CD14-positive monocyte (primary cell): ENCODE data around the gene HSPA8. TPM values are rescaled to one million over a fixed set of nuclear protein-coding genes. Genes with fewer than 3 reads are reported as not detected.
A peak's percentile ranks its signal among the peaks of the same experiment; 100 is the strongest.

Source experiments
- DNase-seq, 3 donors: peaks; one replicate each; pipeline ENCODE4 v3.0.0-alpha.2; 2011 to 2022
- H2AFZ ChIP-seq: 2 replicates; pipeline ENCODE4 v1.6.0; 2012; ENCODE audit warnings: mild to moderate bottlenecking, low read depth, low read length, inconsistent platforms; ENCODE audit not compliant: insufficient read depth, poor library complexity, severe bottlenecking
- H3K27ac ChIP-seq, 2 donors: 1 replicate in 1 of 2; 2 replicates in 1 of 2; pipeline ENCODE4 v1.5.1; 2012 to 2013; ENCODE audit warnings: low read length in 2 of 2, control low read depth in 1 of 2, inconsistent platforms in 1 of 2, low read depth in 1 of 2, mild to moderate bottlenecking in 1 of 2
- H3K27me3 ChIP-seq, 2 donors: one replicate each; pipeline versions ENCODE4 v1.6.0 to v1.6.1; 2011 to 2013; ENCODE audit warnings: low read length in 2 of 2; ENCODE audit not compliant: control insufficient read depth in 2 of 2, insufficient read depth in 2 of 2
- H3K36me3 ChIP-seq, 2 donors: replicated peaks in 1 of 2; 1 replicate in 1 of 2; 2 replicates in 1 of 2; pipeline versions ENCODE4 v1.5.1 to v1.6.1; 2012 to 2013; ENCODE audit warnings: low read length in 2 of 2, control low read depth in 1 of 2, inconsistent platforms in 1 of 2, mild to moderate bottlenecking in 1 of 2; ENCODE audit not compliant: insufficient read depth in 2 of 2, control insufficient read depth in 1 of 2
- H3K4me1 ChIP-seq, 2 donors: 1 replicate in 1 of 2; 2 replicates in 1 of 2; pipeline versions ENCODE4 v1.5.1 to v1.6.1; 2012 to 2013; ENCODE audit warnings: low read length in 2 of 2, control low read depth in 1 of 2, inconsistent platforms in 1 of 2, mild to moderate bottlenecking in 1 of 2, moderate library complexity in 1 of 2; ENCODE audit not compliant: insufficient read depth in 2 of 2, control insufficient read depth in 1 of 2
- H3K4me2 ChIP-seq: replicated peaks from 2 replicates; pipeline ENCODE3; 2012; ENCODE audit warnings: low read length, moderate library complexity, mild to moderate bottlenecking; ENCODE audit not compliant: poor library complexity, severe bottlenecking; ENCODE audit errors: extremely low read depth
- H3K4me3 ChIP-seq, 3 experiments: fragments of 200-600 bp in 1 of 3; sonication (generic) in 1 of 3; replicated peaks in 1 of 3; 1 replicate in 2 of 3; 2 replicates in 1 of 3; pipeline ENCODE4 v1.5.1; 2011 to 2013; ENCODE audit warnings: low read length in 3 of 3, mild to moderate bottlenecking in 3 of 3, control low read depth in 2 of 3, low read depth in 2 of 3, inconsistent platforms in 1 of 3, moderate library complexity in 1 of 3
- H3K79me2 ChIP-seq: 2 replicates; pipeline ENCODE4 v1.6.0; 2012; ENCODE audit warnings: mild to moderate bottlenecking, control low read depth, inconsistent platforms, low read length, moderate library complexity; ENCODE audit not compliant: insufficient read depth
- H3K9ac ChIP-seq: 2 replicates; pipeline ENCODE4 v1.6.0; 2017; ENCODE audit warnings: low read length, mild to moderate bottlenecking; ENCODE audit not compliant: insufficient read depth, poor library complexity, severe bottlenecking
- H3K9me3 ChIP-seq, 2 donors: replicated peaks in 1 of 2; 1 replicate in 1 of 2; 2 replicates in 1 of 2; pipeline versions ENCODE4 v1.5.1 to v1.6.1; 2012 to 2013; ENCODE audit warnings: low read length in 2 of 2, control low read depth in 1 of 2; ENCODE audit not compliant: control insufficient read depth in 1 of 2, insufficient read depth in 1 of 2
- H4K20me1 ChIP-seq: 2 replicates; pipeline ENCODE4 v1.6.0; 2012; ENCODE audit warnings: mild to moderate bottlenecking, low read length, control low read depth, moderate library complexity; ENCODE audit not compliant: insufficient read depth
- H3K27ac Mint-ChIP-seq, 7 donors: one replicate each; pipeline ENCODE4 v1.8.0; 2020; ENCODE audit warnings: mild to moderate bottlenecking in 7 of 7, mixed read lengths in 7 of 7, moderate library complexity in 6 of 7, inconsistent platforms in 2 of 7
- H3K27me3 Mint-ChIP-seq, 3 donors: one replicate each; pipeline ENCODE4 v1.8.0; 2021 to 2022; ENCODE audit warnings: low read depth in 3 of 3, mild to moderate bottlenecking in 3 of 3, mixed read lengths in 3 of 3, moderate library complexity in 3 of 3, inconsistent platforms in 1 of 3
- H3K36me3 Mint-ChIP-seq, 2 donors: one replicate each; pipeline ENCODE4 v1.8.0; 2020; ENCODE audit warnings: mixed read lengths in 2 of 2, inconsistent platforms in 1 of 2, mild to moderate bottlenecking in 1 of 2
- H3K4me1 Mint-ChIP-seq: one replicate; pipeline ENCODE4 v1.8.0; 2020; ENCODE audit warnings: mild to moderate bottlenecking, mixed read lengths
- H3K4me3 Mint-ChIP-seq, 2 donors: one replicate each; pipeline ENCODE4 v1.8.0; 2020; ENCODE audit warnings: mild to moderate bottlenecking in 2 of 2, mixed read lengths in 2 of 2, moderate library complexity in 1 of 2
- H3K9me3 Mint-ChIP-seq, 7 donors: one replicate each; pipeline ENCODE4 v1.8.0; 2020 to 2022; ENCODE audit warnings: mixed read lengths in 7 of 7, mild to moderate bottlenecking in 6 of 7, moderate library complexity in 6 of 7, inconsistent platforms in 2 of 7
- WGBS: methylation state at CpG from one replicate; pipeline ENCODE4 v1.1.5; 2013; ENCODE audit warnings: missing lambda C conversion rate; ENCODE audit not compliant: insufficient coverage; 5-methylcytosine and 5-hydroxymethylcytosine counted together
- intact Hi-C, 2 donors: fragments of 100-400 bp; cut with micrococcal nuclease; formaldehyde crosslinking; loops; one replicate each; pipeline versions ENCODE4 v1.15.0 to v1.15.1; 2023
- polyA plus RNA-seq, 3 donors: library from polyadenylated mRNA; depleted of rRNA in 1 of 3; unstranded in 2 of 3; stranded (reverse) in 1 of 3; fragments of 300-500 nt in 2 of 3; fragments of >200 nt in 1 of 3; fragmentation: Illumina TruSeq in 2 of 3; gene quantifications; 1 replicate in 2 of 3; 2 replicates in 1 of 3; pipeline ENCODE4 v1.2.3, GENCODE V29; 2012 to 2021
- TF ChIP-seq, protein P1 (sequence below): fragments of 200-600 bp; IDR thresholded peaks from one replicate; pipeline ENCODE4 v1.8.0; 2022; ENCODE audit warnings: antibody characterized with exemption, mild to moderate bottlenecking

The HSPA8 gene
- polyA plus RNA-seq, 3 donors, result 399 to 531 (median 511) TPM

- Mint-ChIP-seq H3K27ac (no peak overlapping the region), H3K4me3 (no peak overlapping the region), H3K9me3 (peaks cover 0 to 1% (median 0%) of the 10 kb centered on the region in 7 donors), H3K4me1 (peaks cover 1% of the 10 kb centered on the region), H3K27me3 (peaks cover 4 to 9% (median 5%) of the 10 kb centered on the region in 3 donors), H3K36me3 (no peaks in the 10 kb centered on the region)
- H3K36me3 ChIP-seq, result no peaks in the 10 kb centered on the region
- H3K27ac ChIP-seq, result no peak overlapping the region
- H2AFZ ChIP-seq, result no peak overlapping the region
- no peaks in the 10 kb centered on the region for H3K4me1 ChIP-seq
- WGBS, result 67% methylated on average over 7 of the region's 8 CpGs
- TF ChIP-seq, protein P1, sequence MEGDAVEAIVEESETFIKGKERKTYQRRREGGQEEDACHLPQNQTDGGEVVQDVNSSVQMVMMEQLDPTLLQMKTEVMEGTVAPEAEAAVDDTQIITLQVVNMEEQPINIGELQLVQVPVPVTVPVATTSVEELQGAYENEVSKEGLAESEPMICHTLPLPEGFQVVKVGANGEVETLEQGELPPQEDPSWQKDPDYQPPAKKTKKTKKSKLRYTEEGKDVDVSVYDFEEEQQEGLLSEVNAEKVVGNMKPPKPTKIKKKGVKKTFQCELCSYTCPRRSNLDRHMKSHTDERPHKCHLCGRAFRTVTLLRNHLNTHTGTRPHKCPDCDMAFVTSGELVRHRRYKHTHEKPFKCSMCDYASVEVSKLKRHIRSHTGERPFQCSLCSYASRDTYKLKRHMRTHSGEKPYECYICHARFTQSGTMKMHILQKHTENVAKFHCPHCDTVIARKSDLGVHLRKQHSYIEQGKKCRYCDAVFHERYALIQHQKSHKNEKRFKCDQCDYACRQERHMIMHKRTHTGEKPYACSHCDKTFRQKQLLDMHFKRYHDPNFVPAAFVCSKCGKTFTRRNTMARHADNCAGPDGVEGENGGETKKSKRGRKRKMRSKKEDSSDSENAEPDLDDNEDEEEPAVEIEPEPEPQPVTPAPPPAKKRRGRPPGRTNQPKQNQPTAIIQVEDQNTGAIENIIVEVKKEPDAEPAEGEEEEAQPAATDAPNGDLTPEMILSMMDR, result no peak
- DNase-seq, result no peak
- intact Hi-C loops, result loop anchor here in 1 of 2 donors (2.0 kb wide), 1 partner anchor 138 kb away; no protein-coding TSS in a partner anchor
- H3K9me3 ChIP-seq, result no peaks in the 10 kb centered on the region
- no peaks in the 10 kb centered on the region for H3K79me2 ChIP-seq
- H3K27me3 ChIP-seq, result no peaks in the 10 kb centered on the region
- H3K4me2 ChIP-seq, result no peak overlapping the region
- H4K20me1 ChIP-seq, result no peaks in the 10 kb centered on the region
- H3K4me3 ChIP-seq, result no peak overlapping the region
- H3K9ac ChIP-seq, result no peak overlapping the region
Measured at GRCh38 chr11:123110397-123110796, 48.5 kb upstream of the HSPA8 start.

DNA sequence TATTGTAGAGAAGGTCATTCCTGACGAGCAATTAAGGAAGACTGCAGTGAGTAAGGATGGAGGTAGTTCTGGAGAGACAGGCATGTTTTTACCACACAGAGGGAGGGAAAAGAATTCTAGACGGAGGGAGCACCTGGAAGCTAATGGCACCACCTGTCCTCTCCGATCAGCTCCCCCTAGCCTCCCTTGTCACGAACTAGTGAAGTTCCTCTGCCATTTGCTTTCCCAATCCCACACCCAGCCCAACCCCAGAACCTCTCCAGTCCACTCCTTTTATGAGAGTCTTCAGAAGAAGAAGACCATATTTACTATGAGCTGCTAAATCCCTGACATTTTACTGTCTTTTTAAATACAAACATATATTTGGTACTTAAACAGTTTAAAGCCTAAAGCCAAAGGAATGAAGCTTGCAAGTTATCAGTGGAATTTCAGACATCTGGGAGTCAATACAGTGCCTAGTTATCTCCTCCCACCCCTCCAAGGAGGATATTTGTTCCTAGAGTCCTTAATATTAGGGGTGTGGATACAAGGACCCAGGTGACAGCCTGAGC, 46.1 kb upstream of the HSPA8 start:
- Histone ChIP-seq H3K4me2 (no peak overlapping the region), H2AFZ (no peak overlapping the region), H4K20me1 (no peaks in the 10 kb centered on the region), H3K27me3 (no peaks in the 10 kb centered on the region), H3K9me3 (no peaks in the 10 kb centered on the region), H3K4me3 (no peak overlapping the region), H3K36me3 (no peaks in the 10 kb centered on the region), H3K79me2 (no peaks in the 10 kb centered on the region), H3K4me1 (no peaks in the 10 kb centered on the region), H3K9ac (no peak overlapping the region), H3K27ac (no peak overlapping the region)
- TF ChIP-seq, protein P1, result no peak
- Mint-ChIP-seq H3K9me3 (no peaks in the 10 kb centered on the region), H3K4me3 (no peak overlapping the region), H3K27me3 (peaks cover 4 to 10% (median 7%) of the 10 kb centered on the region in 3 donors), H3K4me1 (peaks cover 3% of the 10 kb centered on the region), H3K27ac (peak overlapping the region in 1 of 7 donors; percentile 19), H3K36me3 (no peaks in the 10 kb centered on the region)
- 100% methylated on average over 2 of the region's 4 CpGs for WGBS
- intact Hi-C loops, result loop anchor here in 1 of 2 donors (2.0 kb wide), 1 partner anchor 143 kb away; no protein-coding TSS in a partner anchor
- no peak for DNase-seq
